Activated T-cell treated with anti-CD3 and anti-CD28 coated beads, Interleukin-2, amount 50 U/mL, for 24 hours (primary cell): Measurements from ENCODE around the gene NFS1.
"Not testable (repeated sequence)": the region's sequence is repeated elsewhere in the genome, so short reads cannot be mapped to it uniquely, and the experiment has no call there.

Source experiments
- DNase-seq: peaks from one replicate; pipeline ENCODE4 v3.0.0-alpha.2; 2020
- H3K27ac Mint-ChIP-seq: 2 replicates; pipeline ENCODE4 v1.8.0; 2020; ENCODE audit warnings: mild to moderate bottlenecking, mixed read lengths
- H3K27me3 Mint-ChIP-seq: 2 replicates; pipeline ENCODE4 v1.8.0; 2020; ENCODE audit warnings: mixed read lengths
- H3K36me3 Mint-ChIP-seq: 2 replicates; pipeline ENCODE4 v1.8.0; 2020; ENCODE audit warnings: low read depth, mixed read lengths
- H3K4me1 Mint-ChIP-seq: 2 replicates; pipeline ENCODE4 v1.8.0; 2020; ENCODE audit warnings: low read depth, mixed read lengths
- H3K4me3 Mint-ChIP-seq: 2 replicates; pipeline ENCODE4 v1.8.0; 2020; ENCODE audit warnings: mild to moderate bottlenecking, moderate library complexity, mixed read lengths
- H3K9me3 Mint-ChIP-seq: 2 replicates; pipeline ENCODE4 v1.8.0; 2020; ENCODE audit warnings: mixed read lengths

Gene NFS1

DNA sequence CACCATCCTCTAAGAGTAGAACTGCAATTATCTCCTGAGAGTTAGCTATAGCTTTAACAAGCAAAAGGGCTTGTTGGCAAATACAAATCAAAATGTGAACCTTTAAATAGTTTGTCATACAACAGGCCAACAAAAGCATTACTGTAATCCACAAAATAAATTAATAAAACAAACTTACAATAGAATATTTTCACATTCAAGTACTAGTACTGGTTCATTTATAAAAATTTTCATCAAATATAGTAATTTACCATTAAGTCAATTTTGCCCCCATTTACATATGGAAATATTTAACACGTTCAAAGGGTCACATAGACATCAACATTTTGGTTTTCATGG, 33.5 kb upstream of the NFS1 start:
- H3K4me3 Mint-ChIP-seq = peak overlapping the region; percentile 31
- peak overlapping the region; percentile 82 for H3K27ac Mint-ChIP-seq

DNA sequence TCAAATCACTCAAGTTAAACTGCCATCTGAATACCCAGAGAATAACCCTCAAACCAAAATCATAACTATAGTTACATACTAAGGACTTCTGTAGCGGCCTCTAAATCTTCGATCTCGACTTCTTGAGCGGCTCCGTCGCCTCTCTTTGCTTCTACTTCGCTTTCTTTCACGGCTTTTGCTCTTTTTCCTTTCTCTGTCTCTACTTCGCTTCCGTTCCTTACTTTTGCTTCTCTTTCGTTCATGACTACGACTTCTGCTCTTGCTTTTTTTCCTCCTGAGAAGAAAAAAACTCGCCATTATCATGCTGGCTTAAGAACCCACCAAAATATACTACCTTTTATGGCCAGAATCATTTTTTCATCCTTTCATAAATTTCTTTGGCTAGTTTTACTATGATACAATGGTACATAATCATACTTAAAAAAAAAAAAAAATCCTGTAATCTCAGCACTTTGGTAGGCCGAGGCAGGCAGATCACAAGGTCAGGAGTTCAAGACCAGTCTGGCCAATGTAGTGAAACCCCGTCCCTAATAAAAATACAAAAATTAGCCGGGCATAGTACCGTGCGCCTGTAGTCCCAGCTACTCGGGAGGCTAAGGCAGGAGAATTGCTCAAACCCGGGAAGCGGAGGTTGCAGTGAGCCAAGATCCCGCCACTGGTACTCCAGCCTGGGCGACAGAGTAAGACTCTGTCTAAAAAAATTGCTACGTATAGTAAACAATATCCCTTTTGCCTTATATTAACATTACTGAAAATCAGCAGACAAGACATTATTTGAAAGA, 32.9 kb upstream of the NFS1 start:
- no peak for DNase-seq
- peaks cover 98% of the 10 kb centered on the region for H3K36me3 Mint-ChIP-seq
- H3K27ac Mint-ChIP-seq = peak overlapping the region; percentile 82
- H3K9me3 Mint-ChIP-seq = no peaks in the 10 kb centered on the region
- H3K4me1 Mint-ChIP-seq = peaks cover 64% of the 10 kb centered on the region
- H3K4me3 Mint-ChIP-seq = peak overlapping the region; percentile 23
- no peaks in the 10 kb centered on the region for H3K27me3 Mint-ChIP-seq

More for the DNA sequence above, 33.5 kb upstream of the NFS1 start:
- Mint-ChIP-seq H3K36me3 (peaks cover 98% of the 10 kb centered on the region), H3K27me3 (no peaks in the 10 kb centered on the region), H3K4me1 (peaks cover 65% of the 10 kb centered on the region), H3K9me3 (no peaks in the 10 kb centered on the region)
- no peak for DNase-seq

GRCh38 chr20:35731469-35731788, 32.3 kb upstream of the NFS1 start:
- Mint-ChIP-seq H3K4me1 (peaks cover 68% of the 10 kb centered on the region), H3K4me3 (peak overlapping the region; percentile 23), H3K36me3 (peaks cover 98% of the 10 kb centered on the region), H3K27ac (peak overlapping the region; percentile 82), H3K9me3 (no peaks in the 10 kb centered on the region), H3K27me3 (no peaks in the 10 kb centered on the region)
- no peak for DNase-seq

DNA sequence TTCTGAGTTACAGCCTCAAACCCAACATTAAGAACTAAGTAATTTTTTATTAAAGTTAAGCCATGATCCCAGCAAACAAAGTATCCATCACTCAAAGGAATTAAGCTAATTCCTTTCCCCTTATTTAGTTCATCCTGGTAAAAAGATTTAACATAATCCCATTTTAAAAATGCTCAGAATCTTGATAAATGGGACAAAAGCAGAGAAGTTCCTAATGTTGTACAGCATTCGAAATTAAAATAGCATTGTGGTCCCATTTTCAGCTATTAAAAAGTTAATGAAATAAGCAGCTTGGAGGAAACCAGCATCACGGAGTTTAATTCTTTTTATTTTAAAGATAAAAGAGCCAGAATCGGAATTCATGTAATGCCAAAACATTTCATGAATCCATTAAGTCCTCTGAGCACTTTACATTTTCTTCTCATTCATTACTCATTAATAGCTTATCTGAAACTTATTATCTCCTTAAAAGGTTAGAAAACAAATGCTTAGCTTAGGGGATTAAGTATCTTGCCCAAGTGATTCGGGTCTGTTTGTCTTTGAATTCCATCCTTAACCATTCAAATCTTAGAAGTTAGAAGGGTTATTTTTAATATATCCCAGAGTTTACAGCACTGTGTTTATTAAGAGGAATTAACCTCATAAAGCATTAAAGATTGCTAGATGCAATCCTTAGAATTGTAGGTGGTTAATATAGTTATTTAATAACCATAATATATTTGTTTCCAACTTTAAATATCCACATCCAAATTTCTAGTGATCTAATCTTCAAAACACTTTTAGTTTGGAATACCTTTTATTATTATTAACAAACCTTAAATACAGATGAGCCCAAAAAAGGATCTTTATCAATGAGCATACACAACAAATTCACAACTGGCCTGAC, 31.7 kb upstream of the NFS1 start:
- peaks cover 98% of the 10 kb centered on the region for H3K36me3 Mint-ChIP-seq
- peak overlapping the region; percentile 23 for H3K4me3 Mint-ChIP-seq
- H3K4me1 Mint-ChIP-seq = peaks cover 64% of the 10 kb centered on the region
- no peaks in the 10 kb centered on the region for H3K27me3 Mint-ChIP-seq
- H3K9me3 Mint-ChIP-seq = no peaks in the 10 kb centered on the region
- no peak for DNase-seq
- peak overlapping the region; percentile 83 for H3K27ac Mint-ChIP-seq

DNA sequence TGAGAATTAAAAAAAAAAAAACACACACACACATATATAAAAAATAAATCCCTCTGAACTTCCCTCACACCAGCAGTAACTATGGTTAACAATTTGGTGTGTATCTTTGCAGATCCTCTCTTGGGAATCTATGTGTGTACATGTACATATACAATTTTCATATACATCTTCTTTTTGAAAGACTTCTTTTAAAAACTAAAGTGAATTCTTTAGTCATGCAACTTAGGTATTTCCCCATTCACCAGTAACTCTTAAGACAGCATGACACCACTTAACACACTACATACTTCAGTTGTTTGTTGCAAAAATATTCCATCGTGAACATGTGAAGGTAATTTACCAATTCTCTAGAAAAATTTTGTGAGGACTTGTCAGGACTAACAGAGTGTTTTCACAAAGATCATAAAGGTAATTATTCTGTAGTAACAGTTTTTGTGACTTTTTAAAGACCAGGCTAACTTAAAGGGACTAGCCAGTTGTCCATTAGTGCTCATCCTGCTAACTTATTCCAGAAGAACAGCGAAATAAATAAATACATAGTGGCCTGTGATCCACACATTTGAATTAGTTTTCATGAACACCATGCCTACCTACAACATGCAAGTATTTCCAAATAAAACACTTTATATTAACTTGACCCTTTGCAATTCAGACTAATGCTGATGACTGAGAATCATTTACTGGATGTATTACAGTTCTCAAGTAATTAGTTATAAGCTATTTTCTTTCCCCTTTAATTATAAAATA, 30.9 kb upstream of the NFS1 start:
- Mint-ChIP-seq H3K27me3 (no peaks in the 10 kb centered on the region), H3K27ac (peak overlapping the region; percentile 83), H3K4me3 (peak overlapping the region; percentile 15), H3K4me1 (peaks cover 64% of the 10 kb centered on the region), H3K9me3 (no peaks in the 10 kb centered on the region), H3K36me3 (peaks cover 98% of the 10 kb centered on the region)
- no peak for DNase-seq

- no peaks in the 10 kb centered on the region for H3K27me3 Mint-ChIP-seq
- H3K4me1 Mint-ChIP-seq = peaks cover 63% of the 10 kb centered on the region
- no peak overlapping the region for H3K4me3 Mint-ChIP-seq
- H3K36me3 Mint-ChIP-seq = peaks cover 98% of the 10 kb centered on the region
- H3K27ac Mint-ChIP-seq = peak overlapping the region; percentile 36
- no peak for DNase-seq
- H3K9me3 Mint-ChIP-seq = no peaks in the 10 kb centered on the region
Measured at GRCh38 chr20:35729283-35729807, 30.2 kb upstream of the NFS1 start.

GRCh38 chr20:35726842-35727711, 27.9 kb upstream of the NFS1 start:
- no peaks in the 10 kb centered on the region for H3K27me3 Mint-ChIP-seq
- H3K36me3 Mint-ChIP-seq = peaks cover 98% of the 10 kb centered on the region
- DNase-seq = no peak
- no peak overlapping the region for H3K4me3 Mint-ChIP-seq
- H3K9me3 Mint-ChIP-seq = no peaks in the 10 kb centered on the region
- peaks cover 61% of the 10 kb centered on the region for H3K4me1 Mint-ChIP-seq
- peak overlapping the region; percentile 61 for H3K27ac Mint-ChIP-seq

DNA sequence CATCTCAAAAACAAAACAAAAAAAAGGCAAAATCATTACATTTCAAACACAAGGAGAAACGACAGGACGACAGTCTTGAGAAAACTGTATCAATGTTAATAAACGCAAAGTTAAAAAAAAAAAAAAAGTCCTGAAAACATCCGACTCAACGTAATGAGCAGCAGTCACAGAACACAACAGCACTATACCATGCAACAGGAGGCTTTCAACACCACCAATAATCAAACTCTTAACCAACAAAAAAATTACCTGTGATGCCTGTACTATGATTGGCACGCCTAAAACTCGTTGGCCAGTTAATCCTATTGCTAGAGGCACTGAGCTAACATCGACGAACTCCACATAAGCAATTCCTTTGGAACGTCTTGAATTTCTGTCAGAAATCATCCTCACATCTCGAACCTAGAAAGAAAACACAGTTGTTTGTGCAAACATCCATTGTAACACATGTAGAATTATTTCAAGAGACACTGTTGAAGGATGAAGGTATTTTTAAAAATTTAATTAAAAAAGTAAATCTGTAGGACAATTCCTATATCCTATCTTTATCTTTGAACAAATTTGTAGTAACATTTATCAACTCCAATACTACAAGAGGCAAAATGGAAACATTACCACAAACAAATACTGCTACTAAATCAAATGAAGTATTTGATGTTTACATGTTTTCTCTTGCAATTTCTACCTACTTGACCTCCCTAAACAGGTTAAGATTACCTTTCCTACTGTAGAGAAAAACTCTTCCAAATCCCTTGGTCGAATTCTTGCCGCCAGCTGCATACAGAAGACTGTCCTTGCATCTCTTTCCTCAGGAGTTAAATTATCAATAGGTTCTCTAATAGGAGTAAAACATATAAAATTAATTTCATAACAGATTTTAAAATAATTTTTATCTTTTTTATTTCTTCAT, 25.4 kb upstream of the NFS1 start:
- Mint-ChIP-seq H3K27me3 (no peaks in the 10 kb centered on the region), H3K4me1 (peaks cover 60% of the 10 kb centered on the region)

GRCh38 chr20:35723652-35724320, 24.6 kb upstream of the NFS1 start:
- not testable (repeated sequence) for H3K4me3 Mint-ChIP-seq, H3K27me3 Mint-ChIP-seq, H3K9me3 Mint-ChIP-seq, DNase-seq
- peak overlapping the region; percentile 88 for H3K27ac Mint-ChIP-seq
- peaks cover 61% of the 10 kb centered on the region for H3K4me1 Mint-ChIP-seq
- H3K36me3 Mint-ChIP-seq = peaks cover 98% of the 10 kb centered on the region

More for the DNA sequence above, 25.4 kb upstream of the NFS1 start:
- H3K27ac Mint-ChIP-seq = peak overlapping the region; percentile 88
- peaks cover 98% of the 10 kb centered on the region for H3K36me3 Mint-ChIP-seq
- H3K4me3 Mint-ChIP-seq = no peak overlapping the region
- no peaks in the 10 kb centered on the region for H3K9me3 Mint-ChIP-seq
- DNase-seq = no peak

- H3K4me1 Mint-ChIP-seq = peaks cover 62% of the 10 kb centered on the region
- not testable (repeated sequence) for H3K4me3 Mint-ChIP-seq, H3K27me3 Mint-ChIP-seq, H3K9me3 Mint-ChIP-seq
- DNase-seq = peak; percentile 30
- peak overlapping the region; percentile 88 for H3K27ac Mint-ChIP-seq
- H3K36me3 Mint-ChIP-seq = peaks cover 98% of the 10 kb centered on the region
Measured at GRCh38 chr20:35723275-35723639, 24.1 kb upstream of the NFS1 start.

DNA sequence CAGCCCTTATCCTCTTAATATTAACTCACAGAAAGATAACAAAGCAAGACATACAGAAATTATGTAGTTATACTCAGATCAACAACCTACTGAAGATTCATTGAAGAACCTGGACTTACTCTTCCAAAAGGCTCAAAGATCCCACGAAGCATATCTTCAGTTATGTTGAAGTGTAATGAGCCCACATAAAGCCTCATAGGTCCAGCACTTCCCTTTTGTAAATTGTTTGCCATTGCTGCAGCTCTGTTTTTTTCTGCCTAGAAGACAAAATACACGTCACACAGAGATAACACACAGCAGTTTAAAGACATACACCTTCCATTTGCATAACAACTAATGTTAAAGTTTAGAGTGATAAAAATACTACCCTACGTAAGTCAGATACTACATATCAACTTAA, 22.5 kb upstream of the NFS1 start:
- Mint-ChIP-seq H3K4me3 (no peak overlapping the region), H3K27me3 (no peaks in the 10 kb centered on the region), H3K36me3 (peaks cover 99% of the 10 kb centered on the region), H3K9me3 (no peaks in the 10 kb centered on the region), H3K4me1 (peaks cover 68% of the 10 kb centered on the region), H3K27ac (peak overlapping the region; percentile 85)
- no peak for DNase-seq

GRCh38 chr20:35721219-35721618, 22.1 kb upstream of the NFS1 start:
- H3K4me3 Mint-ChIP-seq = no peak overlapping the region
- peak overlapping the region; percentile 85 for H3K27ac Mint-ChIP-seq
- DNase-seq = no peak
- no peaks in the 10 kb centered on the region for H3K27me3 Mint-ChIP-seq
- peaks cover 99% of the 10 kb centered on the region for H3K36me3 Mint-ChIP-seq
- H3K4me1 Mint-ChIP-seq = peaks cover 67% of the 10 kb centered on the region
- H3K9me3 Mint-ChIP-seq = no peaks in the 10 kb centered on the region
